SU-DHL-6 (cell line): ENCODE measurements around the gene NEK6.

ENCODE experiments used
- CTCF ChIP-seq: fragments of 200-600 bp; sonication (generic); IDR thresholded peaks from one replicate; pipeline ENCODE4 v1.5.1; 2017; ENCODE audit warnings: antibody characterized with exemption, mild to moderate bottlenecking, low read length, moderate library complexity; ENCODE audit not compliant: insufficient read depth, poor library complexity, severe bottlenecking
- EZH2phosphoT487 ChIP-seq: fragments of 200-600 bp; sonication (generic), shearing (Covaris generic); conservative IDR thresholded peaks from 2 replicates; pipeline ENCODE4 v1.6.1; 2018; ENCODE audit warnings: mild to moderate bottlenecking, antibody characterized with exemption, low read length, moderate library complexity, mixed read lengths

GRCh38 chr9:124349267-124349666 is 91.5 kb downstream of the NEK6 start:
- no peak for TF ChIP-seq CTCF
- no peak for TF ChIP-seq EZH2phosphoT487
